Measurements from ENCODE around the gene CEP295NL.

DNA sequence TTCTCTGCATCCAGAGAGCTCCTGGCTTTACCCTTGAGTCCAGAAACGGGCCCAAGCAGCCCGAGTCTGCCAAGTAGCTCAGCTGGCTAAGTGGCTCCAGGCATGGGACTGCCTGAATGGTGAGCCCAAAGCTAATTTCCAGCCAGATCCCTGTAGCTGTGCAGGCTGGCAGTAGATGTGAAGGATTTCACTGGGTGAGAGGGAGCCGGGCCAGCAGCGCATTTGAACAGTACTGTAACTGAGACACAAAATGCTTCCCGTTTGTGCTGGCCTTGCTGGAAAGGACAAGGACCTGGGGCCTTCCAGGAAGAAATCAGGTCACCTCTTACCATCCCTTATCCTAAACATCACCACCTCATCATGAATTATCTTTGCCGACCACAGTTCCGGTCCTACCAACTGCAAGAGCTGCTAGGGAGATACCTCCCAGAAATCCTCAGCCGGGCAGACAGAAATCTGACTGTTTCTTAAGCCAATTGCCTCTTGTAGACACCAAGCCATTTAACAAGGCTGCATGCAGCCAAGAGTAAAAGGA, 18.5 kb upstream of the CEP295NL start:
- TF ChIP-seq SMC3 (IDR thresholded peaks at IDR 0.05), result no peak
- TF ChIP-seq POLR2A (IDR thresholded peaks at IDR 0.05; ENCODE audit: low read length), result no peak
- TF ChIP-seq NR3C1 (IDR thresholded peaks at IDR 0.05), result no peak
- TF ChIP-seq CHD2 (IDR thresholded peaks at IDR 0.05; ENCODE audit: low read length, partially characterized antibody), result no peak
- no peak for TF ChIP-seq FOSL2 (IDR thresholded peaks at IDR 0.05)
- no peak for TF ChIP-seq FOSL2 (CRISPR knock-in tag; IDR thresholded peaks at IDR 0.05)
- no peak for TF ChIP-seq CTCF (IDR thresholded peaks at IDR 0.05)
- TF ChIP-seq CEBPB (IDR thresholded peaks at IDR 0.05), result no peak
- TF ChIP-seq CBX2 (IDR thresholded peaks at IDR 0.05; ENCODE audit: borderline replicate concordance, low read depth), result no peak

All from A549 (cell line).